DOHH2 (cell line): ENCODE results near the gene MEX3D.
A peak's percentile ranks its signal among the peaks of the same experiment; 100 is the strongest.

Experiments
- EZH2phosphoT487 ChIP-seq: fragments of 200-600 bp; sonication (generic); IDR thresholded peaks from 2 replicates; pipeline ENCODE4 v1.6.1; 2017; ENCODE audit warnings: borderline replicate concordance, mild to moderate bottlenecking, antibody characterized with exemption, low read length, moderate library complexity, mixed read lengths
- TF ChIP-seq, protein P1 (sequence below): fragments of 200-600 bp; sonication (generic); IDR thresholded peaks from one replicate; pipeline ENCODE4 v1.5.1; 2014; ENCODE audit warnings: antibody characterized with exemption, mild to moderate bottlenecking, low read depth, low read length; ENCODE audit not compliant: poor library complexity, severe bottlenecking

DNA sequence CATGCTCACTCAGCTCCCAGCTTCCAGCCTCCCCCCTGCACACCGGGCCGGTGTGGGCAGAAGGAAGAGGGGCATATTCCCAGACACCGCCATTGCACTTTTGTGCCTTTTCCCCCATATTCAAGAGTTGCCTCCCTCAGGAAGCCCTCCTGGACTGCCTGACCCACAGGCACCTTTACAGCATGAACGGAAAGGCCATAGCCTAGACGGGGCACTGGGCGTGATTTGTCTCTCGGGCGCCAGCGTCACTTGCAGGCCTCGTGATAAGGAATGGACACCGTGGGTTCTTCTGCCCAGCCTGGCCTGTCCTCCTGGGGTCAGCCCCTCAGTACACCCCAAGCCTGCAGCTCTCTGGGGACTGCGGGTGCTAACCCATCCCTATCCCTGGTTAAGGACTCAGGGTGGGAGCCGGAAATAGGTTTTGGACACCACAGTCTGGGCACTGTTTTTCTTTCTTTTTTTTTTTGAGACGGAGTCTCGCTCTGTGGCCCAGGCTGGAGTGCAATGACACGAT is 38.1 kb upstream of the MEX3D start:
- TF ChIP-seq, protein P1, sequence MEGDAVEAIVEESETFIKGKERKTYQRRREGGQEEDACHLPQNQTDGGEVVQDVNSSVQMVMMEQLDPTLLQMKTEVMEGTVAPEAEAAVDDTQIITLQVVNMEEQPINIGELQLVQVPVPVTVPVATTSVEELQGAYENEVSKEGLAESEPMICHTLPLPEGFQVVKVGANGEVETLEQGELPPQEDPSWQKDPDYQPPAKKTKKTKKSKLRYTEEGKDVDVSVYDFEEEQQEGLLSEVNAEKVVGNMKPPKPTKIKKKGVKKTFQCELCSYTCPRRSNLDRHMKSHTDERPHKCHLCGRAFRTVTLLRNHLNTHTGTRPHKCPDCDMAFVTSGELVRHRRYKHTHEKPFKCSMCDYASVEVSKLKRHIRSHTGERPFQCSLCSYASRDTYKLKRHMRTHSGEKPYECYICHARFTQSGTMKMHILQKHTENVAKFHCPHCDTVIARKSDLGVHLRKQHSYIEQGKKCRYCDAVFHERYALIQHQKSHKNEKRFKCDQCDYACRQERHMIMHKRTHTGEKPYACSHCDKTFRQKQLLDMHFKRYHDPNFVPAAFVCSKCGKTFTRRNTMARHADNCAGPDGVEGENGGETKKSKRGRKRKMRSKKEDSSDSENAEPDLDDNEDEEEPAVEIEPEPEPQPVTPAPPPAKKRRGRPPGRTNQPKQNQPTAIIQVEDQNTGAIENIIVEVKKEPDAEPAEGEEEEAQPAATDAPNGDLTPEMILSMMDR = peak; percentile 6
- no peak for TF ChIP-seq EZH2phosphoT487
